Lung (tissue), 12 donors: ENCODE data around the gene WWC2. TPM values are rescaled to one million over a fixed set of nuclear protein-coding genes. Genes with fewer than 3 reads are reported as not detected.

Source experiments
- ATAC-seq: fragments of 200-7000 bp; cut with Tn5 transposase; one replicate; pipeline ENCODE4 v1.9.1; 2020; ENCODE audit warnings: moderate number of reproducible peaks; ENCODE audit not compliant: insufficient read depth, low FRiP score
- DNase-seq, 3 donors: peaks; one replicate each; pipeline ENCODE4 v3.0.0-alpha.2; 2013 to 2017
- H3K27ac ChIP-seq, 2 donors: one replicate each; pipeline ENCODE4 v1.5.1; 2013; ENCODE audit warnings: mild to moderate bottlenecking in 2 of 2, moderate library complexity in 2 of 2, control low read depth in 1 of 2, inconsistent platforms in 1 of 2, low read depth in 1 of 2, low read length in 1 of 2
- H3K27me3 ChIP-seq, 3 donors: one replicate each; pipeline ENCODE4 v1.5.1; 2013; ENCODE audit warnings: low read length in 2 of 3; ENCODE audit not compliant: control insufficient read depth in 3 of 3, insufficient read depth in 3 of 3
- H3K36me3 ChIP-seq, 4 donors: one replicate each; pipeline ENCODE4 v1.5.1; 2013; ENCODE audit warnings: low read length in 4 of 4, mild to moderate bottlenecking in 1 of 4, moderate library complexity in 1 of 4; ENCODE audit not compliant: control insufficient read depth in 4 of 4, insufficient read depth in 4 of 4
- H3K4me1 ChIP-seq, 5 donors: one replicate each; pipeline ENCODE4 v1.5.1; 2013; ENCODE audit warnings: low read length in 5 of 5, mild to moderate bottlenecking in 2 of 5, moderate library complexity in 1 of 5; ENCODE audit not compliant: control insufficient read depth in 5 of 5, insufficient read depth in 5 of 5
- H3K4me3 ChIP-seq: one replicate; pipeline ENCODE4 v1.5.1; 2013; ENCODE audit warnings: mild to moderate bottlenecking, control low read depth, moderate library complexity
- H3K9ac ChIP-seq, 2 donors: one replicate each; pipeline ENCODE4 v1.5.1; 2013; ENCODE audit warnings: low read length in 2 of 2, control low read depth in 1 of 2; ENCODE audit not compliant: insufficient read depth in 1 of 2
- H3K9me3 ChIP-seq, 4 donors: one replicate each; pipeline ENCODE4 v1.5.1; 2013; ENCODE audit warnings: low read length in 3 of 4, mild to moderate bottlenecking in 1 of 4, moderate library complexity in 1 of 4; ENCODE audit not compliant: control insufficient read depth in 4 of 4, insufficient read depth in 3 of 4
- CTCF ChIP-seq: IDR thresholded peaks from 2 replicates; pipeline ENCODE4 v1.5.1; 2012; ENCODE audit warnings: mild to moderate bottlenecking; ENCODE audit errors: control extremely low read depth, extremely low read depth
- WGBS, 2 donors: extraction: QIAGEN DNeasy Blood & Tissue Kit; methylation state at CpG; one replicate each; pipeline ENCODE4 v1.1.7; 2013; 5-methylcytosine and 5-hydroxymethylcytosine counted together
- polyA plus RNA-seq, 2 donors: library from polyadenylated mRNA; stranded (reverse); fragments of 200-250 nt; gene quantifications; one replicate each; pipeline ENCODE4 v1.2.1, GENCODE V29; 2013
- total RNA-seq, 2 donors: library from RNA; depleted of rRNA in 1 of 2; stranded (reverse); fragments of >200 nt in 1 of 2; gene quantifications; one replicate each; pipeline ENCODE4 v1.2.1, GENCODE V29; 2014 to 2021
- donor health status: control.
- donor health status: control.
- donor health status: Bipolar disorder and iron deficiency.
- donor health status: healthy.
- donor health status: DM: yes; HTN: yes; CAD: no.

Gene WWC2
- total and polyA plus RNA-seq, 4 donors: 15.6 to 124 (median 45.2) TPM

GRCh38 chr4:183348706-183349659, 249.9 kb downstream of the WWC2 start:
- Histone ChIP-seq H3K9ac (no peak overlapping the region), H3K27me3 (no peaks in the 10 kb centered on the region), H3K4me3 (no peak overlapping the region), H3K4me1 (peaks cover 0 to 4% (median 0%) of the 10 kb centered on the region in 5 donors), H3K27ac (no peak overlapping the region), H3K9me3 (peaks cover 0 to 1% (median 0%) of the 10 kb centered on the region in 4 donors), H3K36me3 (no peaks in the 10 kb centered on the region)
- DNase-seq: no peak
- peak; percentile 74 for ATAC-seq
- no peak for TF ChIP-seq CTCF
- WGBS, 2 donors: 73 to 74% methylated on average over 17 of the region's 17 CpGs

GRCh38 chr4:183349673-183350072, 250.6 kb downstream of the WWC2 start:
- Histone ChIP-seq H3K4me1 (peaks cover 0 to 4% (median 0%) of the 10 kb centered on the region in 5 donors), H3K9ac (no peak overlapping the region), H3K9me3 (peaks cover 0 to 1% (median 0%) of the 10 kb centered on the region in 4 donors), H3K4me3 (no peak overlapping the region), H3K27ac (no peak overlapping the region), H3K27me3 (no peaks in the 10 kb centered on the region), H3K36me3 (no peaks in the 10 kb centered on the region)
- TF ChIP-seq CTCF: no peak
- ATAC-seq (no peak), DNase-seq (no peak)
- 91 to 92% methylated on average over 9 of the region's 9 CpGs for WGBS, 2 donors

GRCh38 chr4:183350317-183351071, 251.4 kb downstream of the WWC2 start:
- no peaks in the 10 kb centered on the region for H3K36me3 ChIP-seq
- no peaks in the 10 kb centered on the region for H3K27me3 ChIP-seq
- no peak for ATAC-seq
- peaks cover 0 to 4% (median 0%) of the 10 kb centered on the region in 5 donors for H3K4me1 ChIP-seq
- WGBS, 2 donors: 82 to 95% methylated on average over 17 of the region's 17 CpGs
- H3K9ac ChIP-seq: no peak overlapping the region
- no peak overlapping the region for H3K4me3 ChIP-seq
- H3K9me3 ChIP-seq: peaks cover 0 to 1% (median 0%) of the 10 kb centered on the region in 4 donors
- DNase-seq: no peak
- no peak overlapping the region for H3K27ac ChIP-seq
- no peak for TF ChIP-seq CTCF
